Measurements from ENCODE around the gene KCNJ6.
"Not testable (repeated sequence)": the region's sequence is repeated elsewhere in the genome, so short reads cannot be mapped to it uniquely, and the experiment has no call there.

Gene KCNJ6

GRCh38 chr21:37653201-37653600 lies 263.1 kb downstream of the KCNJ6 start:
- Histone ChIP-seq H2AFZ (ENCODE audit: low read length) (no peak overlapping the region), H3K4me3 (ENCODE audit: low read depth, low read length, poor library complexity, severe bottlenecking) (no peak overlapping the region), H3K79me2 (ENCODE audit: insufficient read depth, low read length) (no peaks in the 10 kb centered on the region), H3K9me2 (ENCODE audit: low read depth, low read length) (no peaks in the 10 kb centered on the region), H4K20me1 (ENCODE audit: insufficient read depth, low read length) (no peaks in the 10 kb centered on the region), H3K27ac (ENCODE audit: low read depth, low read length, poor library complexity, severe bottlenecking) (no peak overlapping the region), H3K27me3 (ENCODE audit: insufficient read depth, low read length) (no peaks in the 10 kb centered on the region), H3F3A (ENCODE audit: insufficient read depth, low read length) (no peaks in the 10 kb centered on the region), H3K9ac (ENCODE audit: low read length) (no peak overlapping the region), H3K4me2 (ENCODE audit: low read length) (no peak overlapping the region), H3K4me1 (ENCODE audit: insufficient read depth, low read length, severe bottlenecking) (no peaks in the 10 kb centered on the region), H3K36me3 (ENCODE audit: insufficient read depth, low read length) (no peaks in the 10 kb centered on the region), H3K9me3 (ENCODE audit: low read length) (no peaks in the 10 kb centered on the region)
- no peak for TF ChIP-seq CTCF (IDR thresholded peaks at IDR 0.05; ENCODE audit: low read length)
- no peak for TF ChIP-seq EZH2 (IDR thresholded peaks at IDR 0.05; ENCODE audit: borderline replicate concordance, low read length)

GRCh38 chr21:37647781-37648180 lies 268.5 kb downstream of the KCNJ6 start:
- no peaks in the 10 kb centered on the region for H3K9me3 ChIP-seq (ENCODE audit: low read length)
- TF ChIP-seq CTCF (IDR thresholded peaks at IDR 0.05; ENCODE audit: low read length), result no peak
- no peak for TF ChIP-seq EZH2 (IDR thresholded peaks at IDR 0.05; ENCODE audit: borderline replicate concordance, low read length)
- H3K4me3 ChIP-seq (ENCODE audit: low read depth, low read length, poor library complexity, severe bottlenecking), result no peak overlapping the region
- no peak overlapping the region for H3K9ac ChIP-seq (ENCODE audit: low read length)
- H3F3A ChIP-seq (ENCODE audit: insufficient read depth, low read length), result no peaks in the 10 kb centered on the region
- no peaks in the 10 kb centered on the region for H3K4me1 ChIP-seq (ENCODE audit: insufficient read depth, low read length, severe bottlenecking)
- no peaks in the 10 kb centered on the region for H4K20me1 ChIP-seq (ENCODE audit: insufficient read depth, low read length)
- no peak overlapping the region for H3K27ac ChIP-seq (ENCODE audit: low read depth, low read length, poor library complexity, severe bottlenecking)
- no peak overlapping the region for H3K4me2 ChIP-seq (ENCODE audit: low read length)
- H2AFZ ChIP-seq (ENCODE audit: low read length), result no peak overlapping the region
- no peaks in the 10 kb centered on the region for H3K9me2 ChIP-seq (ENCODE audit: low read depth, low read length)
- H3K27me3 ChIP-seq (ENCODE audit: insufficient read depth, low read length), result no peaks in the 10 kb centered on the region
- H3K36me3 ChIP-seq (ENCODE audit: insufficient read depth, low read length), result no peaks in the 10 kb centered on the region
- no peaks in the 10 kb centered on the region for H3K79me2 ChIP-seq (ENCODE audit: insufficient read depth, low read length)

GRCh38 chr21:37646761-37647160 lies 269.5 kb downstream of the KCNJ6 start:
- not testable (repeated sequence) for H3K9ac ChIP-seq (ENCODE audit: low read length); H3K27ac ChIP-seq (ENCODE audit: low read depth, low read length, poor library complexity, severe bottlenecking); H3K79me2 ChIP-seq (ENCODE audit: insufficient read depth, low read length); H2AFZ ChIP-seq (ENCODE audit: low read length); H3K4me2 ChIP-seq (ENCODE audit: low read length); H4K20me1 ChIP-seq (ENCODE audit: insufficient read depth, low read length); H3K9me3 ChIP-seq (ENCODE audit: low read length); H3F3A ChIP-seq (ENCODE audit: insufficient read depth, low read length); H3K9me2 ChIP-seq (ENCODE audit: low read depth, low read length); H3K27me3 ChIP-seq (ENCODE audit: insufficient read depth, low read length); H3K36me3 ChIP-seq (ENCODE audit: insufficient read depth, low read length); H3K4me1 ChIP-seq (ENCODE audit: insufficient read depth, low read length, severe bottlenecking); H3K4me3 ChIP-seq (ENCODE audit: low read depth, low read length, poor library complexity, severe bottlenecking)

GRCh38 chr21:37645848-37646247 lies 270.4 kb downstream of the KCNJ6 start:
- no peak overlapping the region for H2AFZ ChIP-seq (ENCODE audit: low read length)
- H3K27ac ChIP-seq (ENCODE audit: low read depth, low read length, poor library complexity, severe bottlenecking), result no peak overlapping the region
- H3F3A ChIP-seq (ENCODE audit: insufficient read depth, low read length), result no peaks in the 10 kb centered on the region
- no peaks in the 10 kb centered on the region for H3K9me3 ChIP-seq (ENCODE audit: low read length)
- no peak overlapping the region for H3K4me3 ChIP-seq (ENCODE audit: low read depth, low read length, poor library complexity, severe bottlenecking)
- H3K27me3 ChIP-seq (ENCODE audit: insufficient read depth, low read length), result no peaks in the 10 kb centered on the region
- no peak overlapping the region for H3K9ac ChIP-seq (ENCODE audit: low read length)
- H3K4me2 ChIP-seq (ENCODE audit: low read length), result no peak overlapping the region
- no peaks in the 10 kb centered on the region for H3K4me1 ChIP-seq (ENCODE audit: insufficient read depth, low read length, severe bottlenecking)
- no peaks in the 10 kb centered on the region for H3K79me2 ChIP-seq (ENCODE audit: insufficient read depth, low read length)
- no peak for TF ChIP-seq CTCF (IDR thresholded peaks at IDR 0.05; ENCODE audit: low read length)
- no peak for TF ChIP-seq EZH2 (IDR thresholded peaks at IDR 0.05; ENCODE audit: borderline replicate concordance, low read length)
- no peaks in the 10 kb centered on the region for H4K20me1 ChIP-seq (ENCODE audit: insufficient read depth, low read length)
- H3K36me3 ChIP-seq (ENCODE audit: insufficient read depth, low read length), result no peaks in the 10 kb centered on the region
- no peaks in the 10 kb centered on the region for H3K9me2 ChIP-seq (ENCODE audit: low read depth, low read length)
